Adrenal gland (tissue), 12 donors: ENCODE data around the gene FBXL7. TPM values are rescaled to one million over a fixed set of nuclear protein-coding genes. Genes with fewer than 3 reads are reported as not detected.

ENCODE experiments used
- DNase-seq, 7 donors: peaks; one replicate each; pipeline ENCODE4 v3.0.0-alpha.2; 2019 to 2020
- H3K27ac ChIP-seq, 5 donors: fragments of 200-600 bp; sonication (generic) in 4 of 5; 1 replicate in 3 of 5; 2 replicates in 2 of 5; pipeline versions ENCODE4 v1.5.1 to v1.8.0; 2016 to 2020; ENCODE audit warnings: mild to moderate bottlenecking in 1 of 5
- H3K27me3 ChIP-seq: fragments of 200-600 bp; 2 replicates; pipeline ENCODE4 v1.8.0; 2021
- H3K36me3 ChIP-seq, 2 donors: fragments of 200-600 bp; replicated peaks in 1 of 2; 1 replicate in 1 of 2; 2 replicates in 1 of 2; pipeline versions ENCODE4 v1.5.1 to v1.8.0; 2018 to 2022
- H3K4me1 ChIP-seq, 2 donors: fragments of 200-600 bp; replicated peaks in 1 of 2; 1 replicate in 1 of 2; 2 replicates in 1 of 2; pipeline versions ENCODE4 v1.5.1 to v1.8.0; 2018 to 2021
- H3K4me3 ChIP-seq, 4 donors: fragments of 200-600 bp; sonication (generic) in 3 of 4; one replicate each; pipeline ENCODE4 v1.5.1; 2016 to 2018
- H3K9me3 ChIP-seq, 3 donors: fragments of 200-600 bp; sonication (generic) in 1 of 3; replicated peaks in 1 of 3; 1 replicate in 2 of 3; 2 replicates in 1 of 3; pipeline versions ENCODE4 v1.5.1 to v1.8.0; 2016 to 2021
- CTCF ChIP-seq, 6 experiments: fragments of 450-650 bp in 4 of 6; fragments of 200-600 bp in 2 of 6; sonication (generic) in 1 of 6; IDR thresholded peaks; 1 replicate in 5 of 6; 2 replicates in 1 of 6; pipeline versions ENCODE4 v1.5.1 to v1.8.0; 2016 to 2021; ENCODE audit warnings: antibody characterized with exemption in 6 of 6, mild to moderate bottlenecking in 2 of 6, moderate library complexity in 1 of 6
- POLR2A ChIP-seq, 2 donors: fragments of 450-650 bp; IDR thresholded peaks; one replicate each; pipeline ENCODE4 v1.6.1; 2017; ENCODE audit warnings: antibody characterized with exemption in 2 of 2, mild to moderate bottlenecking in 2 of 2, moderate library complexity in 1 of 2
- WGBS, 4 donors: extraction: QIAGEN DNeasy Blood & Tissue Kit in 2 of 4; methylation state at CpG; one replicate each; pipeline versions ENCODE4 v1.1.5 to v1.1.7; 2013 to 2017; 5-methylcytosine and 5-hydroxymethylcytosine counted together
- intact Hi-C, 2 donors: fragments of 100-400 bp; cut with DNase I; formaldehyde crosslinking; loops; one replicate each; pipeline versions ENCODE4 v1.14.1 to v1.15.0; 2022 to 2023
- polyA plus RNA-seq, 3 donors: library from polyadenylated mRNA; stranded (reverse); fragments of 200-250 nt in 2 of 3; fragments of 350-450 nt in 1 of 3; fragmentation: Illumina TruSeq in 1 of 3; extraction: RNeasy Lipid Tissue Mini Kit (QIAGEN cat#74804) in 1 of 3; gene quantifications; one replicate each; pipeline ENCODE4 v1.2.3, GENCODE V29; 2013 to 2014
- total RNA-seq, 9 donors: library from RNA; depleted of rRNA in 4 of 9; stranded (reverse); fragments of >200 nt in 4 of 9; fragments of 120-200 nt in 1 of 9; fragmentation: NEBNext Ultra II Directional in 1 of 9; extraction: Animal tissue kit (Norgen Biotek cat#: 25700) in 1 of 9; gene quantifications; one replicate each; pipeline versions ENCODE4 v1.1.0 to v1.2.4, GENCODE V29; 2013 to 2023
- donor health status: healthy with polysubstance abuse.
- donor health status: Bipolar disorder and iron deficiency.
- donor health status: DM: yes; HTN: yes; CAD: no.
- donor health status: DM: no; HTN: no; CAD: no.
- donor health status: DM: no; HTN: no; CAD: no.
- donor health status: DM: yes; HTN: yes; CAD: no.

Gene FBXL7
- total and polyA plus RNA-seq, 12 donors = 22.6 to 59.1 (median 34.0) TPM

GRCh38 chr5:15938961-15939360 is 439.0 kb downstream of the FBXL7 start:
- TF ChIP-seq CTCF (IDR thresholded peaks at IDR 0.05) (no peak), POLR2A (IDR thresholded peaks at IDR 0.05) (no peak)
- 85 to 95% (median 91%) methylated on average over 1 of the region's 1 CpG for WGBS, 4 donors
- Histone ChIP-seq H3K4me1 (no peaks in the 10 kb centered on the region), H3K36me3 (peaks cover 0 to 10% of the 10 kb centered on the region in 2 donors), H3K9me3 (no peaks in the 10 kb centered on the region), H3K27me3 (no peaks in the 10 kb centered on the region), H3K27ac (no peak overlapping the region), H3K4me3 (no peak overlapping the region)
- no peak for DNase-seq
- intact Hi-C loops = no loop called here

GRCh38 chr5:15940905-15941304 is 440.9 kb downstream of the FBXL7 start:
- TF ChIP-seq CTCF (IDR thresholded peaks at IDR 0.05) (no peak), POLR2A (IDR thresholded peaks at IDR 0.05) (no peak)
- intact Hi-C loops = no loop called here
- Histone ChIP-seq H3K27ac (no peak overlapping the region), H3K27me3 (no peaks in the 10 kb centered on the region), H3K36me3 (peaks cover 0 to 10% of the 10 kb centered on the region in 2 donors), H3K9me3 (no peaks in the 10 kb centered on the region), H3K4me3 (no peak overlapping the region), H3K4me1 (no peaks in the 10 kb centered on the region)
- 90 to 94% (median 93%) methylated on average over 3 of the region's 3 CpGs for WGBS, 4 donors
- DNase-seq = no peak

GRCh38 chr5:15943487-15943886 is 443.5 kb downstream of the FBXL7 start:
- TF ChIP-seq CTCF (IDR thresholded peaks at IDR 0.05) (no peak), POLR2A (IDR thresholded peaks at IDR 0.05) (no peak)
- Histone ChIP-seq H3K9me3 (no peaks in the 10 kb centered on the region), H3K27ac (no peak overlapping the region), H3K4me3 (no peak overlapping the region), H3K4me1 (no peaks in the 10 kb centered on the region), H3K27me3 (no peaks in the 10 kb centered on the region), H3K36me3 (peaks cover 0 to 3% of the 10 kb centered on the region in 2 donors)
- intact Hi-C loops = no loop called here
- WGBS, 4 donors = 82 to 92% (median 87%) methylated on average over 2 of the region's 2 CpGs
- DNase-seq = no peak

- no peak for DNase-seq
- H3K9me3 ChIP-seq = no peaks in the 10 kb centered on the region
- WGBS, 4 donors = 96 to 100% (median 98%) methylated on average over 3 of the region's 3 CpGs
- no peak overlapping the region for H3K4me3 ChIP-seq
- H3K36me3 ChIP-seq = no peaks in the 10 kb centered on the region
- intact Hi-C loops = no loop called here
- H3K4me1 ChIP-seq = no peaks in the 10 kb centered on the region
- TF ChIP-seq CTCF (IDR thresholded peaks at IDR 0.05) (no peak), POLR2A (IDR thresholded peaks at IDR 0.05) (no peak)
- H3K27me3 ChIP-seq = no peaks in the 10 kb centered on the region
- no peak overlapping the region for H3K27ac ChIP-seq
Measured at GRCh38 chr5:15946026-15946425, 446.0 kb downstream of the FBXL7 start.
